DOHH2 (cell line): Measurements from ENCODE around the gene RAP1B.

ENCODE experiments used
- H3F3A ChIP-seq: fragments of 200-600 bp; sonication (generic), shearing (Covaris generic); 2 replicates; pipeline ENCODE4 v1.6.0; 2016; ENCODE audit warnings: antibody characterized with exemption, mild to moderate bottlenecking; ENCODE audit not compliant: control insufficient read depth, insufficient read depth
- H3K27ac ChIP-seq: fragments of 200-600 bp; sonication (generic); 2 replicates; pipeline ENCODE4 v1.5.1; 2014; ENCODE audit warnings: low read depth, mild to moderate bottlenecking, low read length, moderate library complexity
- H3K27me3 ChIP-seq: fragments of 200-600 bp; sonication (generic); 2 replicates; pipeline ENCODE4 v1.6.1; 2014; ENCODE audit warnings: mild to moderate bottlenecking, low read length, mixed read lengths; ENCODE audit not compliant: control insufficient read depth
- H3K36me3 ChIP-seq: fragments of 200-600 bp; sonication (generic); 2 replicates; pipeline ENCODE4 v1.6.1; 2014; ENCODE audit warnings: mild to moderate bottlenecking, low read length, moderate library complexity, mixed read lengths; ENCODE audit not compliant: control insufficient read depth
- H3K4me1 ChIP-seq: fragments of 200-600 bp; sonication (generic); 2 replicates; pipeline ENCODE4 v1.6.1; 2014; ENCODE audit warnings: mild to moderate bottlenecking, low read length, mixed read lengths; ENCODE audit not compliant: control insufficient read depth
- H3K4me2 ChIP-seq: fragments of 200-600 bp; sonication (generic); 2 replicates; pipeline ENCODE4 v1.6.0; 2014; ENCODE audit warnings: mild to moderate bottlenecking, low read length, moderate library complexity
- H3K4me3 ChIP-seq: fragments of 200-600 bp; sonication (generic); 2 replicates; pipeline ENCODE4 v1.5.1; 2014; ENCODE audit warnings: mild to moderate bottlenecking, low read length, mixed read lengths
- H3K79me2 ChIP-seq: fragments of 200-600 bp; sonication (generic); 2 replicates; pipeline ENCODE4 v1.6.1; 2014; ENCODE audit warnings: mild to moderate bottlenecking, low read length, mixed read lengths; ENCODE audit not compliant: control insufficient read depth
- H3K9me2 ChIP-seq: fragments of 200-600 bp; sonication (generic); replicated peaks from 2 replicates; pipeline ENCODE4 v1.6.1; 2014; ENCODE audit warnings: mild to moderate bottlenecking, low read length, mixed read lengths; ENCODE audit not compliant: control insufficient read depth
- H3K9me3 ChIP-seq: fragments of 200-600 bp; sonication (generic); 2 replicates; pipeline ENCODE4 v1.6.1; 2014; ENCODE audit warnings: antibody characterized with exemption, low read length, mixed read lengths; ENCODE audit not compliant: control insufficient read depth, insufficient read depth
- H4K20me1 ChIP-seq: fragments of 200-600 bp; sonication (generic); 2 replicates; pipeline ENCODE4 v1.6.0; 2014; ENCODE audit warnings: low read depth, mild to moderate bottlenecking, antibody characterized with exemption, low read length, moderate library complexity; ENCODE audit not compliant: control insufficient read depth, insufficient read depth
- CTCF ChIP-seq: fragments of 200-600 bp; sonication (generic); IDR thresholded peaks from one replicate; pipeline ENCODE4 v1.5.1; 2014; ENCODE audit warnings: antibody characterized with exemption, mild to moderate bottlenecking, low read depth, low read length; ENCODE audit not compliant: poor library complexity, severe bottlenecking
- EZH2phosphoT487 ChIP-seq: fragments of 200-600 bp; sonication (generic); IDR thresholded peaks from 2 replicates; pipeline ENCODE4 v1.6.1; 2017; ENCODE audit warnings: borderline replicate concordance, mild to moderate bottlenecking, antibody characterized with exemption, low read length, moderate library complexity, mixed read lengths

RAP1B gene

GRCh38 chr12:68620519-68621471 lies 10.1 kb downstream of the RAP1B start:
- Histone ChIP-seq H3K4me2 (peak overlapping the region; percentile 72), H3K4me1 (peaks cover 93% of the 10 kb centered on the region), H3K4me3 (peak overlapping the region; percentile 55), H3F3A (peaks cover 9% of the 10 kb centered on the region), H3K27ac (peak overlapping the region; percentile 63), H3K9me3 (no peaks in the 10 kb centered on the region), H3K9me2 (no peaks in the 10 kb centered on the region), H4K20me1 (peaks cover 37% of the 10 kb centered on the region), H3K79me2 (peaks cover 100% of the 10 kb centered on the region), H3K27me3 (no peaks in the 10 kb centered on the region), H3K36me3 (peaks cover 74% of the 10 kb centered on the region)
- TF ChIP-seq EZH2phosphoT487 (no peak), CTCF (no peak)

GRCh38 chr12:68621472-68622081 lies 10.9 kb downstream of the RAP1B start:
- H3K4me1 ChIP-seq = peaks cover 94% of the 10 kb centered on the region
- no peaks in the 10 kb centered on the region for H3K27me3 ChIP-seq
- TF ChIP-seq CTCF = no peak
- TF ChIP-seq EZH2phosphoT487 = no peak
- H3K79me2 ChIP-seq = peaks cover 100% of the 10 kb centered on the region
- H4K20me1 ChIP-seq = peaks cover 35% of the 10 kb centered on the region
- peaks cover 80% of the 10 kb centered on the region for H3K36me3 ChIP-seq
- H3K27ac ChIP-seq = peak overlapping the region; percentile 63
- peaks cover 9% of the 10 kb centered on the region for H3F3A ChIP-seq
- no peaks in the 10 kb centered on the region for H3K9me2 ChIP-seq
- H3K4me2 ChIP-seq = peak overlapping the region; percentile 72
- no peaks in the 10 kb centered on the region for H3K9me3 ChIP-seq
- peak overlapping the region; percentile 55 for H3K4me3 ChIP-seq

GRCh38 chr12:68622250-68622649 lies 11.6 kb downstream of the RAP1B start:
- Histone ChIP-seq H3K9me3 (no peaks in the 10 kb centered on the region), H3K27me3 (no peaks in the 10 kb centered on the region), H3K79me2 (peaks cover 100% of the 10 kb centered on the region), H3K36me3 (peaks cover 82% of the 10 kb centered on the region), H3K4me1 (peaks cover 96% of the 10 kb centered on the region), H3K4me3 (peak overlapping the region; percentile 55), H3F3A (peaks cover 9% of the 10 kb centered on the region), H3K27ac (peak overlapping the region; percentile 63), H3K4me2 (peak overlapping the region; percentile 72), H3K9me2 (no peaks in the 10 kb centered on the region), H4K20me1 (peaks cover 33% of the 10 kb centered on the region)
- no peak for TF ChIP-seq CTCF
- TF ChIP-seq EZH2phosphoT487 = no peak
